Subcutaneous abdominal adipose tissue (tissue), 5 donors: ENCODE data around the gene SLIT3.

ENCODE experiments used
- H3K27ac ChIP-seq: one replicate; pipeline ENCODE4 v1.7.0; 2013; ENCODE audit warnings: low read depth, mild to moderate bottlenecking, inconsistent platforms, low read length, moderate library complexity
- H3K27me3 ChIP-seq, 5 donors: one replicate each; pipeline ENCODE4 v1.7.0; 2013; ENCODE audit warnings: low read length in 5 of 5, inconsistent platforms in 1 of 5; ENCODE audit not compliant: control insufficient read depth in 5 of 5, insufficient read depth in 4 of 5
- H3K36me3 ChIP-seq, 5 donors: one replicate each; pipeline ENCODE4 v1.7.0; 2013; ENCODE audit warnings: low read length in 5 of 5; ENCODE audit not compliant: control insufficient read depth in 5 of 5, insufficient read depth in 5 of 5
- H3K4me1 ChIP-seq, 5 donors: one replicate each; pipeline ENCODE4 v1.7.0; 2013; ENCODE audit warnings: low read length in 5 of 5, mild to moderate bottlenecking in 3 of 5, moderate library complexity in 1 of 5; ENCODE audit not compliant: control insufficient read depth in 5 of 5, insufficient read depth in 5 of 5
- H3K4me3 ChIP-seq, 5 donors: one replicate each; pipeline ENCODE4 v1.7.0; 2013; ENCODE audit warnings: low read length in 5 of 5, low read depth in 1 of 5
- H3K9ac ChIP-seq, 5 donors: one replicate each; pipeline ENCODE4 v1.7.0; 2013; ENCODE audit warnings: low read length in 5 of 5, mild to moderate bottlenecking in 4 of 5, moderate library complexity in 3 of 5
- H3K9me3 ChIP-seq, 5 donors: one replicate each; pipeline ENCODE4 v1.7.0; 2013; ENCODE audit warnings: low read length in 5 of 5; ENCODE audit not compliant: control insufficient read depth in 5 of 5
- donor health status: healthy.
- donor health status: healthy.
- donor health status: healthy.
- donor health status: healthy.
- donor health status: healthy.

The SLIT3 gene

GRCh38 chr5:168916266-168916665, 384.7 kb downstream of the SLIT3 start:
- no peak overlapping the region for H3K9ac ChIP-seq
- peaks cover 0 to 6% (median 2%) of the 10 kb centered on the region in 5 donors for H3K27me3 ChIP-seq
- no peak overlapping the region for H3K4me3 ChIP-seq
- H3K36me3 ChIP-seq = no peaks in the 10 kb centered on the region
- peaks cover 0 to 8% (median 5%) of the 10 kb centered on the region in 5 donors for H3K4me1 ChIP-seq
- H3K27ac ChIP-seq = no peak overlapping the region
- H3K9me3 ChIP-seq = no peaks in the 10 kb centered on the region

GRCh38 chr5:168914491-168914890, 386.4 kb downstream of the SLIT3 start:
- Histone ChIP-seq H3K4me1 (peaks cover 0 to 8% (median 5%) of the 10 kb centered on the region in 5 donors), H3K9ac (no peak overlapping the region), H3K36me3 (no peaks in the 10 kb centered on the region), H3K27ac (no peak overlapping the region), H3K27me3 (no peaks in the 10 kb centered on the region), H3K9me3 (no peaks in the 10 kb centered on the region), H3K4me3 (no peak overlapping the region)

GRCh38 chr5:168910874-168911273, 390.1 kb downstream of the SLIT3 start:
- Histone ChIP-seq H3K27me3 (no peaks in the 10 kb centered on the region), H3K36me3 (no peaks in the 10 kb centered on the region), H3K9ac (no peak overlapping the region), H3K27ac (no peak overlapping the region), H3K4me3 (no peak overlapping the region), H3K4me1 (peaks cover 0 to 4% (median 0%) of the 10 kb centered on the region in 5 donors), H3K9me3 (no peaks in the 10 kb centered on the region)

- Histone ChIP-seq H3K27ac (no peak overlapping the region), H3K9me3 (no peaks in the 10 kb centered on the region), H3K4me1 (peaks cover 0 to 4% (median 0%) of the 10 kb centered on the region in 5 donors), H3K9ac (no peak overlapping the region), H3K27me3 (no peaks in the 10 kb centered on the region), H3K4me3 (no peak overlapping the region), H3K36me3 (no peaks in the 10 kb centered on the region)
Measured at GRCh38 chr5:168908207-168908606, 392.7 kb downstream of the SLIT3 start.

- Histone ChIP-seq H3K9ac (no peak overlapping the region), H3K27me3 (no peaks in the 10 kb centered on the region), H3K36me3 (no peaks in the 10 kb centered on the region), H3K4me1 (no peaks in the 10 kb centered on the region), H3K9me3 (no peaks in the 10 kb centered on the region), H3K27ac (no peak overlapping the region), H3K4me3 (no peak overlapping the region)
Measured at GRCh38 chr5:168903061-168903460, 397.9 kb downstream of the SLIT3 start.

GRCh38 chr5:168899673-168900072, 401.3 kb downstream of the SLIT3 start:
- Histone ChIP-seq H3K9me3 (no peaks in the 10 kb centered on the region), H3K27ac (no peak overlapping the region), H3K4me1 (no peaks in the 10 kb centered on the region), H3K4me3 (no peak overlapping the region), H3K27me3 (no peaks in the 10 kb centered on the region), H3K9ac (no peak overlapping the region), H3K36me3 (no peaks in the 10 kb centered on the region)

GRCh38 chr5:168899264-168899663, 401.7 kb downstream of the SLIT3 start:
- Histone ChIP-seq H3K27me3 (no peaks in the 10 kb centered on the region), H3K9me3 (no peaks in the 10 kb centered on the region), H3K4me3 (no peak overlapping the region), H3K9ac (no peak overlapping the region), H3K4me1 (no peaks in the 10 kb centered on the region), H3K36me3 (no peaks in the 10 kb centered on the region), H3K27ac (no peak overlapping the region)

GRCh38 chr5:168898247-168898911, 402.6 kb downstream of the SLIT3 start:
- no peak overlapping the region for H3K9ac ChIP-seq
- no peaks in the 10 kb centered on the region for H3K9me3 ChIP-seq
- no peaks in the 10 kb centered on the region for H3K36me3 ChIP-seq
- no peaks in the 10 kb centered on the region for H3K4me1 ChIP-seq
- H3K27me3 ChIP-seq = no peaks in the 10 kb centered on the region
- H3K27ac ChIP-seq = no peak overlapping the region
- no peak overlapping the region for H3K4me3 ChIP-seq

- Histone ChIP-seq H3K4me3 (no peak overlapping the region), H3K9ac (no peak overlapping the region), H3K36me3 (no peaks in the 10 kb centered on the region), H3K27me3 (no peaks in the 10 kb centered on the region), H3K4me1 (no peaks in the 10 kb centered on the region), H3K27ac (no peak overlapping the region), H3K9me3 (no peaks in the 10 kb centered on the region)
Measured at GRCh38 chr5:168897387-168898122, 403.4 kb downstream of the SLIT3 start.

GRCh38 chr5:168895295-168896071, 405.5 kb downstream of the SLIT3 start:
- Histone ChIP-seq H3K27me3 (no peaks in the 10 kb centered on the region), H3K4me3 (no peak overlapping the region), H3K9me3 (no peaks in the 10 kb centered on the region), H3K36me3 (no peaks in the 10 kb centered on the region), H3K4me1 (no peaks in the 10 kb centered on the region), H3K27ac (no peak overlapping the region), H3K9ac (no peak overlapping the region)
